Heart left ventricle (tissue), 13 donors: Measurements from ENCODE around the gene RND2.

Source experiments
- CTCF ChIP-seq, 12 donors: fragments of 200-600 bp; sonication (generic) in 4 of 12; IDR thresholded peaks; one replicate each; pipeline versions ENCODE4 v1.5.0 to v1.8.0; 2018 to 2022; ENCODE audit warnings: antibody characterized with exemption in 12 of 12, mild to moderate bottlenecking in 5 of 12
- POLR2A ChIP-seq, 2 donors: fragments of 450-650 bp; IDR thresholded peaks; one replicate each; pipeline ENCODE4 v1.6.1; 2017; ENCODE audit warnings: antibody characterized with exemption in 2 of 2, mild to moderate bottlenecking in 2 of 2, moderate library complexity in 2 of 2
- donor health status: ischemic (EF 13 %, LVEDD 7.1; RV severe dilation, severe dysfunction).
- donor health status: DM: no; HTN: yes; CAD: no.
- donor health status: DM: no; HTN: no; CAD: no.
- donor health status: ischemic (EF 25% LVEDD 6.9; RV normal size, moderate dysfunction).
- donor health status: ischemic (EF 25% LVEDD 5.7; RV mildly dilated, moderate dysfunction).
- donor health status: ischemic (EF 35%, LVEDD 5.7; RV mildly dilated, moderate dysfunction).
- donor health status: nonischemic (EF 11% LVEDD 7.7; RV severe dilation, severe dysfunction).
- donor health status: DM: yes; HTN: yes; CAD: no.
- donor health status: PGD.
- donor health status: ischemic (EF 29% LVEDD 5.4; RV normal size, mild dysfunction).
- donor health status: nonischemic (EF 23%, LVEDD 6.1; RV moderate dilation, normal function).

DNA sequence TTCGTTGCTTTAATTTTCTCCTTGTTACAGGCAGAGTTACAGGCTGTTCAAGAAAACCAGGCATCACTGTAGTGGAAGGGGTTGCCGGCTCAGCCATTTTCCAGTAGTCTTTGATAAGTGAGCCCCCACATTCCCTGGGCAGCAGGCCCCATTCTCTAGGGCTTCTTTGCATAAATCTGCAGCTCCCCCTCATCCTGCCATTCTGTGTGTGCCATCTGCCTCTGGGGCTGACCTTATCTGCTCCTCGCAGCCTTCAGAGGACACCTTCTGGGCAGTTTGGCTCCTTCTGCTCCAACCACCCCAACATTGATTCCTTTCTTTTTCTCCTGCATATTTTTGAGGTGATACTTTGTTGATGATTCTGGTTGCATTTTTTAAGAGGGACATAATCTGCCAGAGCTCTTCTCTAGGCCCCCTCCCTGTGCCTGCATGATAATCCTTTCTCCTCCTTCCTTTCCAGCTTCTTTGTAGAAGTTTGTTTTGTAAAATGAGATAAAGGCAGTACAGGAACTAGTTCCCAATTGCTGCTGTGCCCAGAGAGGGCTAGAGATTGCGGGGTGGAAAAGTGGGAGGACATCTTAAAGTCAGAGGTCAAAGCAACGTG, 17.1 kb downstream of the RND2 start:
- no peak for TF ChIP-seq CTCF (IDR thresholded peaks at IDR 0.05)
- TF ChIP-seq POLR2A (IDR thresholded peaks at IDR 0.05) = no peak
